WTC11 (cell line): ENCODE results near the gene SYT1. TPM values are rescaled to one million over a fixed set of nuclear protein-coding genes. Genes with fewer than 3 reads are reported as not detected.

Experiments
- ATAC-seq: fragments of 200-7000 bp; cut with Tn5 transposase; 2 replicates; pipeline ENCODE4 v1.10.0; 2021; ENCODE audit warnings: mild to moderate bottlenecking, moderate library complexity
- CTCF ChIA-PET: fragments of 300-600 bp; sonication (Branson Sonifier 250); formaldehyde crosslinking; loops from one replicate; lab custom pipeline; 2021; ENCODE audit warnings: antibody characterized with exemption; lab: Charles Lee
- POLR2A ChIA-PET: fragments of 350-600 bp; sonication (Branson Sonifier 250); formaldehyde crosslinking; loops from one replicate; lab custom pipeline; 2021; ENCODE audit warnings: antibody characterized with exemption; lab: Charles Lee
- DNase-seq: peaks from one replicate; pipeline ENCODE4 v3.0.0; 2021; ENCODE audit warnings: low spot score
- H3K27ac Mint-ChIP-seq: 2 replicates; pipeline ENCODE4 v1.8.0; 2021; ENCODE audit warnings: mixed read lengths
- H3K27me3 Mint-ChIP-seq: 2 replicates; pipeline ENCODE4 v1.8.0; 2021; ENCODE audit warnings: low read depth, mild to moderate bottlenecking, moderate library complexity, mixed read lengths
- H3K36me3 Mint-ChIP-seq: 2 replicates; pipeline ENCODE4 v1.8.0; 2021; ENCODE audit warnings: mixed read lengths
- H3K4me1 Mint-ChIP-seq: 2 replicates; pipeline ENCODE4 v1.8.0; 2022; ENCODE audit warnings: mixed read lengths
- H3K4me3 Mint-ChIP-seq: 2 replicates; pipeline ENCODE4 v1.8.0; 2021; ENCODE audit warnings: mild to moderate bottlenecking, moderate library complexity, mixed read lengths
- H3K9me3 Mint-ChIP-seq: 2 replicates; pipeline ENCODE4 v1.8.0; 2021; ENCODE audit warnings: mixed read lengths
- ATF6 ChIP-seq: sonication (generic); formaldehyde crosslinking; IDR thresholded peaks from 2 replicates; pipeline ENCODE4 v1.8.1; 2023; ENCODE audit warnings: mild to moderate bottlenecking, missing genetic modification reagents
- CDX4 ChIP-seq: fragments of 250-450 bp; sonication (Bioruptor Pico); IDR thresholded peaks from 2 replicates; pipeline ENCODE4 v1.9.0; 2021; ENCODE audit warnings: moderate library complexity, mild to moderate bottlenecking, inconsistent platforms, borderline replicate concordance
- CREB1 ChIP-seq: sonication (generic); formaldehyde crosslinking; IDR thresholded peaks from 2 replicates; pipeline ENCODE4 v1.8.0; 2023; ENCODE audit warnings: mild to moderate bottlenecking, missing genetic modification reagents
- CTCF ChIP-seq: fragments of 200-600 bp; IDR thresholded peaks from 2 replicates; pipeline ENCODE4 v1.8.0; 2022; ENCODE audit warnings: antibody characterized with exemption
- E2F1 ChIP-seq: sonication (generic); formaldehyde crosslinking; IDR thresholded peaks from 2 replicates; pipeline ENCODE4 v1.8.0; 2022; ENCODE audit warnings: mild to moderate bottlenecking, missing genetic modification reagents
- ETV6 ChIP-seq: sonication (generic); formaldehyde crosslinking; IDR thresholded peaks from 2 replicates; pipeline ENCODE4 v1.8.1; 2022; ENCODE audit warnings: mild to moderate bottlenecking, missing genetic modification reagents
- FOXJ3 ChIP-seq: sonication (generic); formaldehyde crosslinking; IDR thresholded peaks from 2 replicates; pipeline ENCODE4 v1.9.0; 2021; ENCODE audit warnings: missing genetic modification reagents, mild to moderate bottlenecking, borderline replicate concordance
- GABPB1 ChIP-seq: sonication (generic); formaldehyde crosslinking; IDR thresholded peaks from 2 replicates; pipeline ENCODE4 v1.8.1; 2023; ENCODE audit warnings: mild to moderate bottlenecking, missing genetic modification reagents
- MLX ChIP-seq: sonication (generic); formaldehyde crosslinking; IDR thresholded peaks from 2 replicates; pipeline ENCODE4 v1.8.1; 2023; ENCODE audit warnings: mild to moderate bottlenecking, missing genetic modification reagents, moderate library complexity
- NFATC4 ChIP-seq: fragments of 250-450 bp; sonication (Bioruptor Pico); IDR thresholded peaks from 2 replicates; pipeline ENCODE4 v1.9.0; 2021; ENCODE audit warnings: mild to moderate bottlenecking
- NFE2L1 ChIP-seq: sonication (generic); formaldehyde crosslinking; IDR thresholded peaks from 2 replicates; pipeline ENCODE4 v1.8.1; 2023; ENCODE audit warnings: missing genetic modification reagents
- NR2C2 ChIP-seq: sonication (generic); formaldehyde crosslinking; IDR thresholded peaks from 2 replicates; pipeline ENCODE4 v1.8.0; 2022; ENCODE audit warnings: mild to moderate bottlenecking, missing genetic modification reagents
- PRDM15 ChIP-seq: sonication (generic); formaldehyde crosslinking; IDR thresholded peaks from 2 replicates; pipeline ENCODE4 v1.8.0; 2022; ENCODE audit warnings: missing genetic modification reagents
- RELA ChIP-seq: sonication (generic); formaldehyde crosslinking; IDR thresholded peaks from 2 replicates; pipeline ENCODE4 v1.8.1; 2022; ENCODE audit warnings: missing genetic modification reagents, mild to moderate bottlenecking, borderline replicate concordance
- TP53 ChIP-seq: sonication (generic); formaldehyde crosslinking; IDR thresholded peaks from 2 replicates; pipeline ENCODE4 v1.8.1; 2023; ENCODE audit warnings: mild to moderate bottlenecking, missing genetic modification reagents
- ZMAT4 ChIP-seq: fragments of 250-450 bp; sonication (Bioruptor Pico); IDR thresholded peaks from 2 replicates; pipeline ENCODE4 v1.9.0; 2021; ENCODE audit warnings: mild to moderate bottlenecking
- ZNF121 ChIP-seq: sonication (generic); formaldehyde crosslinking; IDR thresholded peaks from 2 replicates; pipeline ENCODE4 v1.8.0; 2023; ENCODE audit warnings: missing genetic modification reagents
- ZNF281 ChIP-seq: sonication (generic); formaldehyde crosslinking; IDR thresholded peaks from 2 replicates; pipeline ENCODE4 v1.8.0; 2023; ENCODE audit warnings: mild to moderate bottlenecking, missing genetic modification reagents
- ZNF416 ChIP-seq: fragments of 250-450 bp; sonication (Bioruptor Pico); IDR thresholded peaks from 2 replicates; pipeline ENCODE4 v1.9.0; 2021; ENCODE audit warnings: mild to moderate bottlenecking, inconsistent platforms
- ZNF512 ChIP-seq: sonication (generic); formaldehyde crosslinking; IDR thresholded peaks from 2 replicates; pipeline ENCODE4 v1.8.1; 2022; ENCODE audit warnings: missing genetic modification reagents, borderline replicate concordance
- ZNF671 ChIP-seq: fragments of 250-450 bp; sonication (Bioruptor Pico); IDR thresholded peaks from 2 replicates; pipeline ENCODE4 v1.8.0; 2021; ENCODE audit warnings: mild to moderate bottlenecking
- total RNA-seq: library from RNA; stranded (reverse); gene quantifications from 3 replicates; pipeline ENCODE4 v1.2.3, GENCODE V29; 2021

The SYT1 gene
- total RNA-seq, 1 experiment from 2014 or later = 45.2 TPM

GRCh38 chr12:79223761-79224160 lies 359.2 kb downstream of the SYT1 start:
- Mint-ChIP-seq H3K9me3 (peaks cover 33% of the 10 kb centered on the region), H3K36me3 (peaks cover 40% of the 10 kb centered on the region), H3K4me1 (peaks cover 19% of the 10 kb centered on the region), H3K27ac (no peak overlapping the region), H3K4me3 (no peak overlapping the region), H3K27me3 (no peaks in the 10 kb centered on the region; the same call in 1 of the 2 replicates)
- no peak for TF ChIP-seq ZNF281 (CRISPR knock-in tag)
- TF ChIP-seq MLX = no peak
- TF ChIP-seq FOXJ3 = no peak
- TF ChIP-seq TP53 (CRISPR knock-in tag) = no peak
- TF ChIP-seq ZNF121 = no peak
- TF ChIP-seq GABPB1 (CRISPR knock-in tag) = no peak
- no peak for TF ChIP-seq NFATC4 (CRISPR knock-in tag)
- no peak for TF ChIP-seq ZNF512 (CRISPR knock-in tag)
- TF ChIP-seq ETV6 (CRISPR knock-in tag) = no peak
- no peak for TF ChIP-seq ZMAT4 (CRISPR knock-in tag)
- TF ChIP-seq NFE2L1 (CRISPR knock-in tag) = no peak
- ATAC-seq = no peak
- ChIA-PET POLR2A (no interaction called here), CTCF (no interaction called here)
- no peak for DNase-seq

GRCh38 chr12:79227091-79227490 lies 362.5 kb downstream of the SYT1 start:
- ATAC-seq (no peak), DNase-seq (no peak)
- Mint-ChIP-seq H3K9me3 (peaks cover 7% of the 10 kb centered on the region), H3K4me3 (no peak overlapping the region), H3K27me3 (no peaks in the 10 kb centered on the region; the same call in 1 of the 2 replicates), H3K27ac (no peak overlapping the region), H3K4me1 (peaks cover 23% of the 10 kb centered on the region), H3K36me3 (peaks cover 9% of the 10 kb centered on the region)
- POLR2A ChIA-PET = no interaction called here
- CTCF ChIA-PET = no interaction called here
- TF ChIP-seq CTCF (no peak), ZNF416 (CRISPR knock-in tag) (no peak), PRDM15 (CRISPR knock-in tag) (no peak), ATF6 (CRISPR knock-in tag) (no peak), ZNF671 (CRISPR knock-in tag) (no peak), CDX4 (CRISPR knock-in tag) (no peak), E2F1 (no peak), RELA (no peak), NR2C2 (CRISPR knock-in tag) (no peak), CREB1 (CRISPR knock-in tag) (no peak)
